GM18502 (cell line): ENCODE measurements around the gene TTLL4.

Experiments
- ATAC-seq: cut with Tn5 transposase; IDR thresholded peaks from one replicate; pipeline ENCODE4 v1.9.1; 2021; ENCODE audit warnings: mild to moderate bottlenecking; ENCODE audit not compliant: unreplicated experiment, poor library complexity

TTLL4 gene

GRCh38 chr2:218710687-218711549 is at the start of gene TTLL4:
TTLL4 (plus strand) TSS chr2:218710835; CDS start chr2:218737677, 26,842 bp downstream.
- peak; percentile 89 for ATAC-seq

- ATAC-seq = no peak
These were observed 48.3 kb upstream of the TTLL4 start for GRCh38 chr2:218662377-218662776.

GRCh38 chr2:218662827-218663226 is 47.8 kb upstream of the TTLL4 start:
- no peak for ATAC-seq

- no peak for ATAC-seq
These were observed 46.7 kb upstream of the TTLL4 start for GRCh38 chr2:218663901-218664300.

GRCh38 chr2:218664653-218665052 is 46.0 kb upstream of the TTLL4 start:
- ATAC-seq = no peak

GRCh38 chr2:218671097-218671653 is 39.5 kb upstream of the TTLL4 start:
- ATAC-seq = no peak

GRCh38 chr2:218671654-218672566 is 38.7 kb upstream of the TTLL4 start, which contains the start of the genes RNF25 and STK36:
RNF25 (minus strand) TSS chr2:218672002; CDS start chr2:218671970, 32 bp downstream.
STK36 (plus strand) TSS chr2:218672086; CDS start chr2:218672830, 744 bp downstream.
- ATAC-seq = peak; percentile 99

- ATAC-seq = no peak
These were observed 31.5 kb upstream of the TTLL4 start for GRCh38 chr2:218679119-218679518.

GRCh38 chr2:218680061-218680460 is 30.6 kb upstream of the TTLL4 start:
- ATAC-seq = no peak

GRCh38 chr2:218687400-218688060 is 23.1 kb upstream of the TTLL4 start:
- ATAC-seq = peak; percentile 56

- no peak for ATAC-seq
These were observed 19.4 kb upstream of the TTLL4 start for GRCh38 chr2:218691234-218691633.

- ATAC-seq = no peak
These were observed 16.1 kb upstream of the TTLL4 start for GRCh38 chr2:218694405-218695145.

- no peak for ATAC-seq
These were observed 11.8 kb upstream of the TTLL4 start for GRCh38 chr2:218698885-218699284.

- ATAC-seq = no peak
These were observed 8.8 kb upstream of the TTLL4 start for GRCh38 chr2:218701806-218702205.

GRCh38 chr2:218703341-218703740 is 7.3 kb upstream of the TTLL4 start:
- ATAC-seq = no peak

- ATAC-seq = peak; percentile 39
These were observed 2.5 kb upstream of the TTLL4 start for GRCh38 chr2:218708086-218708485.

- ATAC-seq = no peak
These were observed 727 bp upstream of the TTLL4 start for GRCh38 chr2:218709908-218710307.

- no peak for ATAC-seq
These were observed 325 bp upstream of the TTLL4 start for GRCh38 chr2:218710334-218710686.

GRCh38 chr2:218711550-218711929 is 905 bp downstream of the TTLL4 start:
- ATAC-seq = no peak
